T follicular helper cell (primary cell): Measurements from ENCODE around the gene IQCK.
"Not testable (repeated sequence)": the region's sequence is repeated elsewhere in the genome, so short reads cannot be mapped to it uniquely, and the experiment has no call there.

Source experiments
- DNase-seq: peaks from one replicate; pipeline ENCODE4 v3.0.0-alpha.2; 2020; ENCODE audit warnings: low read depth
- total RNA-seq, 2 experiments: gene quantifications; one replicate each; lab custom pipeline; 2026; lab: John Stamatoyannopoulos, UW

IQCK gene, protein sequence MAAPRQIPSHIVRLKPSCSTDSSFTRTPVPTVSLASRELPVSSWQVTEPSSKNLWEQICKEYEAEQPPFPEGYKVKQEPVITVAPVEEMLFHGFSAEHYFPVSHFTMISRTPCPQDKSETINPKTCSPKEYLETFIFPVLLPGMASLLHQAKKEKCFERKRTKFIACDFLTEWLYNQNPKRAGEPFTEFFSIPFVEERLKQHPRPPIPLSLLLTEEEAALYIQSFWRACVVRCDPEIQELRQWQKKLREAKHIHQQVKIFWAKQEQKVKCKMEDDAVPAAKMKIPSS
- total RNA-seq, result 2.1 to 3.4 reads per million in 2 experiments

GRCh38 chr16:19717741-19718623 is at the start of gene IQCK, which contains the start of gene KNOP1:
Gene IQCK, plus strand, starts transcription at chr16:19718271. Its CDS starts 36 bp downstream, at chr16:19718307.
Gene KNOP1, minus strand, starts transcription at chr16:19718227. Its CDS starts 3,192 bp downstream, at chr16:19715035.
- DNase-seq, result peak; percentile 80

DNA sequence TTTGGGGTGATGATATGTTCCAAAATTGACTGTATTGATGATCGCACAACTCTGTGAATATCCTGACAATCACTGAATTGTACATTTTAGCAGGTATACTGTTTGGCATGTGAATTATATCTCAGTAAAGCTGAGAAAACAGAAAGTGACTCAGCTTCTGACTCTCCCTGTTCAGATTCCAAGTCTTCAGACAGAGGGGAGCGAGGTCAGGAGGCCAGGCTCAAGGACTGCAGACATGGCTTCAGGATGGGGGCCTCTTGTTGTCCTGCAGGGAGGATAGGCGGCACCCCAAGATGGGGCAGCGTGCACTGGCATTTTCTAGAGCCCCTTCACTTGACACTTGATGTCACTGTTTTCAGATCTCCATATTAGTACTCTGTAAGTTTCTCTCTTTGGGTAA is 45.7 kb upstream of the IQCK start:
- no peak for DNase-seq

- DNase-seq, result no peak
Measured at GRCh38 chr16:19674485-19674884, 43.6 kb upstream of the IQCK start.

GRCh38 chr16:19677402-19677801 is 40.7 kb upstream of the IQCK start:
- no peak for DNase-seq

DNA sequence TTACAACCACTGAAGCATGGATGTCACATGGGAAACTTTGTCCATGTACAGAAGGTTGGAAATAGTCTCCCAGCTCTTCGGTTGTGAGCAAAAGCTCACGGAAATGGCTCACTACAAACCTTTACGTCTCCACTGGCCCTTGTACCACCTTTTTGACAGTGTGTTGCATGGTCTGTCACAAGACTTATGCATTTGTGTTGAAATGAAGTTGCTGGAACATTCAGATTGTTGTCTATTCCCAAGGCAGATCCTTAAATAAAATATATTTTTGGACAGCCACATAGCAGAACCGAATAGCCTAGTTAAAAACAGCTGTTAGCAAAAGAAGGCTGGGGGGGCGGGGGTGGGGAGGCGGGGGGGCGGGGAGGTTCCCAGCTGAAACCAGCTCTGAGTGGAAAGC is 39.3 kb upstream of the IQCK start:
- no peak for DNase-seq

GRCh38 chr16:19679281-19679680 is 38.8 kb upstream of the IQCK start:
- not testable (repeated sequence) for DNase-seq

- DNase-seq, result no peak
Measured at GRCh38 chr16:19680881-19681340, 37.2 kb upstream of the IQCK start.

GRCh38 chr16:19681637-19682036 is 36.4 kb upstream of the IQCK start:
- no peak for DNase-seq

- no peak for DNase-seq
Measured at GRCh38 chr16:19683453-19684236, 34.4 kb upstream of the IQCK start.

GRCh38 chr16:19685176-19685575 is 32.9 kb upstream of the IQCK start:
- no peak for DNase-seq

DNA sequence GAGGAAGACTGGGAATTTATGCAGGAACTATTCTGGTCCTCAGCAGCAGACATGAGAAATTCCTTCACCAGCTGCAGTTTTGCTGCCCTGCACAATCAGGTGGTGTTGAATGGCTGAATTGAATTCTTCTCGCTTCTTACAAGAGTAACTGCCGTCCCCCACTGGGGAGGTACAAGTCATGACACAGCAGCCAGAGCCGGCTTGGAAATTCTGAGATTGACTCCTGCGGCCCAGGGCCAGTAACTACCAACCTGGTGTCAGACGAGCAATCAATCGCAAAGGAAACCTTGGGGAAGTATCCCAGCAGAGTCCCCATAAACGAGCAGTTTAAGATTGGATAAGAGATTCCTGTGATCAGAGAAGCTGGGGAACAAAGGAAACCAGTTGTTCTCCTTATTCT is 30.8 kb upstream of the IQCK start:
- DNase-seq, result no peak

- DNase-seq, result no peak
Measured at GRCh38 chr16:19688396-19689024, 29.6 kb upstream of the IQCK start.

GRCh38 chr16:19689342-19689741 is 28.7 kb upstream of the IQCK start:
- no peak for DNase-seq

DNA sequence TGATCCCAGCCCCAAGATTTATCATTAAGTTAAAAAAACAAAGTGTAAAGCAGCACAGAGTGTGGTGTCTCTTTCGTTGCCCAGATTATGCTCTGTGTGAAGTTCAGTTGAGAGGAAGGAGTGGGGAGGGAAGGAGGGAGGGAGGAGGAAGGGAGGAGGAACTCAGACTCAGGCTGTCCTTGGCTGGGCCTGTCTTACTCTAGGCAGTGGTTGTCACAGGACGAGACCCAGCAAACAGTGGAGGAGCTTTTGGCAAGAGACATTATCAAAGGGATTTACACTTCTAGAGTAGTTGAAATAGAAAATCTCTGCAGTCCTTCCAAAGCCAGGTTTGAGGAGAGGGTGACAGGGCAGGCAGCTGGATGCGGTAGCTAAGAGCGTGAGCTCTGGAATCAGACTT is 27.9 kb upstream of the IQCK start:
- DNase-seq, result no peak

DNA sequence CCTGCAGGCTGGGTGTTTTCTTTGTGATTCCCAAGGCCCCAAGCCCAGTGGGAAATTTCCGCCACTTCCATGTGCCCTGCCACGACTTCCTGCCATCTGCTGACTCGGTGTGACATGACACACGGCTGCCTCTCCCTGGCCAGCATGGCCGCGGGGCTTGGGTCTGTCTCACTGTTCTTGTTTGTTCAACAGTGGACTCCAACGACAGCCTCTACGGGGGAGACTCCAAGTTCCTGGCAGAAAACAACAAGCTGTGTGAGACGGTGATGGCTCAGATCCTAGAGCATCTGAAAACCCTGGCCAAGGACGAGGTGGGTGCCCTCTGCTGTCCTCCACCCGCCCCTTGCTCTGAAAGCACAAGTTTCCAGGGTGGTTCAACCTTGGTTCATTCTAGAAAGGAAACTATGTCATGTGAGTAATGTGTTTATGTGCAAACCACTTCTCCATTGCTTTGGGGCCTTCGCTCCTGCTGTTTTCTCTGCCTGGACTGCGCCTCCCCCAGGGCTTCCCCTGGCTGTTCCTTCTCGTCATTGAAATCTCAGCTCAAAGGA is 26.8 kb upstream of the IQCK start:
- no peak for DNase-seq

- DNase-seq, result no peak
Measured at GRCh38 chr16:19694989-19695388, 23.1 kb upstream of the IQCK start.

DNA sequence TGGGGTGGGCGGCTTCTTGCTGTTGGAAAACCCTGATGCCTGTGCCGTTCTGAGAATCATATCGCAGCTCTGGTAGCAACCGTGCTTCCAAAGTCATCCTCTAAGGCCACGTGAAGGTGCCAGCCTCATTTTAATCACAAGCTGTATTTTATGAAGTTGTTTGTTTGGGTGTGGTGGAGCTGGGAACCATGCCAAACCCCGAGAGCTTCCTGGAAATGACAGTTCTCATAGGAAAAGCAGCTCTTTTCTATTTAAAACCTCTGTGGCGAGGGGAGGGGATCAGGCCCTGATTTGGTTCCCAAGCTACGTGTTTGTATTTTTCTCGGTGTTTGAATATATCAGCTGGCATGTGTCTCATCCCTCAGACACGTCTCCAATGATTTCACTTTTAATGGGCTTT is 21.7 kb upstream of the IQCK start:
- DNase-seq, result peak; percentile 34

- no peak for DNase-seq
Measured at GRCh38 chr16:19696961-19697360, 21.1 kb upstream of the IQCK start.

DNA sequence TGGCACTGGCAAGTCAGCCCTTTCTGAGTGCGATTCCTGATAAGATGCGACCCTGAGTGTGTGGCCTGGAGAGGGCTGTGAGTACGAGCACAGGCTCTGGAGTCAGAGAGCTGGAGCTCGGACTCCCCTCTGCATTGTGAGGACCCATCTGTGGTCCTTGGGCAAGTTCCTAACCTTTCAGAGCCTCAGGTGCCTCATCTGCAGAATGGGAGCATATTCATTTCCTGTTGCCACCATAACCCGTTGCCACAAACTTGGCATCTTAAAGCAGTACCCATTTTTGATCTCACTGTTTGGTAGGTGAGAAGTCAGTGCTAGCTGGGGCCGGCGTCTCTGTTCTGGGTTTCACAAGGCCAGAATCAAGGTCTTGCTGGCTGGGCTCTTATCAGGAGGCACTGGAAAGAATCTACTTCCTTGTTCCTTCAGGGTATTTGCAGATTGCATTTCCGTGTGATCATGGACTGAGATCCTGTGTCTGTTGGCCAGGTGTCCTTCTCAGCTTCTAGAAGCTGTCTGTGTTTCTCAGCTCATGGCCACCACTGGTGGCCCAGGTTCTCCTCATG is 20.2 kb upstream of the IQCK start:
- no peak for DNase-seq

GRCh38 chr16:19698480-19699465 is 19.3 kb upstream of the IQCK start:
- no peak for DNase-seq
